HG02571 (cell line): ENCODE measurements around the gene VENTX.

Experiments used
- ATAC-seq: cut with Tn5 transposase; IDR thresholded peaks from one replicate; pipeline ENCODE4 v1.9.1; 2021; ENCODE audit warnings: mild to moderate bottlenecking, moderate library complexity; ENCODE audit not compliant: unreplicated experiment

Gene VENTX, protein sequence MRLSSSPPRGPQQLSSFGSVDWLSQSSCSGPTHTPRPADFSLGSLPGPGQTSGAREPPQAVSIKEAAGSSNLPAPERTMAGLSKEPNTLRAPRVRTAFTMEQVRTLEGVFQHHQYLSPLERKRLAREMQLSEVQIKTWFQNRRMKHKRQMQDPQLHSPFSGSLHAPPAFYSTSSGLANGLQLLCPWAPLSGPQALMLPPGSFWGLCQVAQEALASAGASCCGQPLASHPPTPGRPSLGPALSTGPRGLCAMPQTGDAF

DNA sequence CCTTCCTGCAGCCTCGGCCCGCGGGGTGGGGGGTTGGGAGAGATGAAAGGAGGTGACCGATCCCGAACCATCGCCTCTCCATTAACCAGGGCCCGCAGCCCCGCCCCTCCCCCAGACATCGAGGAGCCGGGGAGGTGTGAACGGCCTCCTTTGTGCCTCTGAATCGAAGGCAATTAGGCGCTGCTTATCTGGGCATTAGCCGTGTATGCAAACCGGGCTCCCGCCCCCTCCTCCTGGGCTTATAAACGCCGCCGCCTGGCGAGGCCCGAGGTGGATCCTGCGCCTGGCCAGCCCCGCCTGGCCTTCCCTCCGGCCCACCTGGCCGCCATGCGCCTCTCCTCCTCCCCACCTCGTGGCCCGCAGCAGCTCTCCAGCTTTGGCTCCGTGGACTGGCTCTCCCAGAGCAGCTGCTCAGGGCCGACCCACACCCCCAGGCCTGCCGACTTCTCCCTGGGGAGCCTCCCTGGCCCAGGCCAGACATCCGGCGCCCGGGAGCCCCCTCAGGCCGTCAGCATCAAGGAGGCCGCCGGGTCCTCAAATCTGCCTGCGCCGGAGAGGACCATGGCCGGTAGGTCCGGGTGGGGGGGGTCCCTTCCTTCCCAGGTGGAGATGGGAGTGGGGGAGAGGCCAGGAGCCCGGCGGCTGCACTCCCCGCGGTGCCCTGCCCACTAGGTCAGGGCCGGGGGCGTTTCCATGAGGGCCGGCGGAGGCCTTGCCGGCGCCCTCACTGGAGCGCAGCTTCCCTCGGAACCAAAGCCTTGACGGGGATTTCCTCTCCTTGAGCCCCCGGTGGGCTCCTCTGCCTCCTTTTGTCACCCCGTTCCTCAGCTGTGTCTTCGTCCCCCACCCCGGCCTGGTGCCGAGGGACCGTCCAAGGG, at the start of gene VENTX:
Gene VENTX (plus strand): TSS at position 268 of the 878 bp plus-strand sequence. CDS start 60 bp downstream, at position 328.
- no peak for ATAC-seq

DNA sequence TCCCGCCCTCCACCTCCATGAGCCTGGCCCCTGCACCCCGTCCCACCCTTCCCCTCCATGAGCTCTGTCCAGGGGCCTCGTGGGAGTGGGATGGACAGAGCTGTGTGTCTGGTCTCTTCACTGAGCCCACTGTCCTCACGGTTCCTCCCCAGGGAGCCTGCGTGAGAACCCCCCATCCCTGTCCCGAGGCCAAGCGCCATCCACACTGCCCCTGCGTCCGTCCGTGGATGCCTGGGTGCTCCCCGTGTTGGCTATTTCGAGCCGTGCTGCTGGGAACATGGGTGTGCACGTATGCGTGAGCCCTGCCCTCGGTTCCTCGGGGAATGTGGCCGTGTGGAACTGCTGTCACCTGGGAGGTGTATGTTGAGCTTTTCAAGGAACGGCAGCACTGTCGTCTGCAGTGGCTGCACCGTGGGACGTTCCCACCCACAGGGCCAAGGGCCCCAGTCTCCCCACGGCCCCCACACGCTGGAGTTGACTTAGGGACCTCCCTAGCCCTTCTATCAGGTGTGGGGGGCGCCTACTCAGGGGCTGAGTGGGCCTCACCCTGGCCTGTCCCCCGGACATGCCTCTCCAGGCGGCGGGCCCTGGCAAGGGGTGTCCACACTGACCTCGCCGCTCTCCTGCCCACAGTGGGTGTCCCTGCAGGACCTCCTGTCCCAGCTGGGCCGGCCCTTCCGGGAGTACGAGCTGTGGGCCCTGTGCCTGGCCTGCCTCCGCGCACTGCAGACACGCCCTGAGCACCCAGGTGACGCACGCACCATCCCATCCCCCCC, 49.6 kb upstream of the VENTX start:
- ATAC-seq: no peak

DNA sequence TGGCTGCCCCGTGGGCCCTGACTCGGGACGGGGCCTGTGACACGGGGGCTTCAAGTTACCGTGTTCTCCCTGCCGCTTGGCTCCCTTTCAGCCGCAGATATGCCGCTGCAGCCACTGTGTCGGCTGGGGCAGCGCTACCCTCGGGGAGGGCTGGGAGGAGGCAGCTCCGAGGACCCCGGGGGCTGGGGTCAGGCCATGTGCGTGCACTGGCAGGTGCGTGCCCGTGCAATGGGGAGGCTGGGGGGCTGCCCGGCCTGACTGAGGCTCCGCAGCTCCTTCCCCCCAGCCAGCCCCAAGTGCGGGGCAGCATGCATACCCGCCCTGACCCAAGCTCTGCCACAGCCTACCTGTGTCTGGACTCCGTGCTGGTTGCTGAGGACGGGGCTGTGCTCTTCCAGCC, 48.4 kb upstream of the VENTX start:
- ATAC-seq: no peak

DNA sequence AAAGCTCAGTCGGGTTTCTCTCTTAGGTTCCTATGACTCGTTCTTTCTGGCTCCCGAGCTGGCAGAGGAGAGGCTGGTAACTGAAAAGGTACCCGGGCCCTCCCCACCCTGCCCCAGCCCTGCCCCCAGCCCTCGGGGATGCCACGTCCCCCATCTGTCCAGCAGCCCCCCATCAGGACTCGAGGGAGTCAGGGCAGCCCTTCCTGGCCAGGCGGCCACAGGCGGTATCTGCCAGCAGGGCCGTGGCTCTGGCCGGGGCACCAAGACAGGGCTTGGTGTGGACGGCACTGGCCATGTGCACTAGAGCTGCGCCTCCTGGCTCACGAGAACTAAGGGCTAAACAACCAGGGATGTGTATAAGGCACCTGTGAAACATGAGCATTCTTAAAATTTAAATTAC, 47.9 kb upstream of the VENTX start:
- no peak for ATAC-seq

DNA sequence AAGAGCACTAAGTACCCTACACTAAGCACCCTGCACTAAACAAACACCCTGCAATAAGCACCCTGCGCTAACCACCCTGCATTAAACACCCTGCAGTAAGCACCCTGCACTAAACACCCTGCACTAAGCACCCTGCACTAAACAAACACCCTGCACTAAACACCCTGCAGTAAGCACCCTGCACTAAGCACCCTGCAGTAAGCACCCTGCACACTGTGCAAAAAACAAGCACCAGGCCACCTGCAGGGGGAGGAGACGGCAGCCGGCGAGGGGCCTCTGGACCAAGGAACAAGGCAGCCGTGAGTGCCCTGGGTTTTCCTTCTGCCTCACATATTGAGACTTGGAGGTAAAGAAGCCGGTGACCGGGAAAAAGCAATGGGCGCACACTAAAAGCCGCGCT, 47.4 kb upstream of the VENTX start:
- ATAC-seq: no peak

DNA sequence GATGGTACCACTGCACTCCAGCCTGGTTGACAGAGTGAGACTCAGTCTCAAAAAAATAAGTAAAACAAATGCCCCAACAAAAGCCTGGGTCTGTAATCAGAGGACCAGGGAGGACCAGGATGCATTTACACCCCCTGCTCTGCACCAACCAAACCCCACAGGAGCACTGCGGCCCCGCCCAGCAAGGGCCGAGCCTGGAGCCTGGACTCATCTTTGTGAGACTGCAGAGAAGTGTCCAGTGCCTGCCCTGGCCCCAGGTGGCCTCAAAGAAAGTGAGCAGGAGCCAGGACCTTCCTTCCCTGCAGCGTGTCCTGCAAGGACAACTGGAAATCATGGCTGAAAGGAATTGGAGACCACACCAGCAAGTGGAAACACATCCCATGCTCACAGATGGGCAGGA, 46.0 kb upstream of the VENTX start:
- ATAC-seq: no peak

DNA sequence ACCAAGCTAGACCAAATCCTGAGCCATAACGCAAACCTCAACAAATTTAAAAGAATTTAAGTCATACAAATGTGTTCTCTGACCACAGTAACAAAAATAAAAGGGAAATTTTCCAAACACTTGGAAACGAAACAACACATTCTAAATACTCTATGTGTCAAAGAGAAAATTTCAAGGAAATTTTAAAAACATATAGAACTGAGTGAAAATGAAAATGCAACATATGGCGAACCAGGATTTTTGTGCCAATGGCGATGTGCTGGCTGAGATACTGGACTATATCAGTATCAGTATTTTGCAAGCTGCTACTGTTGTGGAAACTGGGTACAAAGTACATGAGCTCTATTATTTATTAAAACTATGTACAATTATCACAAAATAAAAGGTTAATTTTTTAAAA, 43.5 kb upstream of the VENTX start:
- ATAC-seq: no peak

DNA sequence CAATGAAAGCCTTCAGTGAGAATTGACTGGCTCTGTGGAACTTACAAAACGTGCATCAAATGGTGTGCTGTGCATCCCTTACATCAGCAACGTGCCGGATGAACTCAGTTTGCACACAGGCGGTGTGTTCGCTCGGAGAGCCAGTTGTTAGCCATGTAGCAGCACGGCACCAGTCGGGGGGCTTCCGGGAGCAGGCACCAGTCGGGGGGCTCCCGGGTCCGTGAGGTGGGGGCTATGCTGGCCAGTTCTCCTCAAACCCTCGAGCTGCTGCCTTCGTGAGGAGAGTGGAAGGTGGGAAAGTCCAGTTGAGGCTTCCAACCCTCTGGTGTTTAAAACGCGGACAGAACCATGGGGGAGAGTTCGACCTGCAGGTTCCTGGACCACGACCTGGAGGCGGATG, 42.6 kb upstream of the VENTX start:
- no peak for ATAC-seq

DNA sequence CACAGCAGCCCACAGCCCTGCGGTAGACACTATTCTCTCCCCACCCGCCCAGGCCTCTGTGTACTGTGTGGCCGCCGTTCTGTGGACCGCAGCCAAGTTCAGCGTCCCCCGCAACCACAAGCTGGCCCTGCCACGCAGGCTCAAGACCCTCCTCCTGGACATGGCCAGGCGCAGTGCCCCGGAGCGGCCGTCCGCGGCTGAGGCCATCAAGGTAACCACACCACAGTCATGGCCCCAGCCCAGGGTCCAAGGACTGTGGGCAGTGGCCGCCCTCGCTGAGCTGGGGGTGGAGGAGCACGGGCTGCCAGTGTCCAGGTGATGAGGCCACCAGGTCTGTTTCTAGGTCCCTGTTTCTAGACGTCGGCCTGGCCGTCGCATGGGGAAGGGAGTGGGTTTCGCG, 42.0 kb upstream of the VENTX start:
- no peak for ATAC-seq

DNA sequence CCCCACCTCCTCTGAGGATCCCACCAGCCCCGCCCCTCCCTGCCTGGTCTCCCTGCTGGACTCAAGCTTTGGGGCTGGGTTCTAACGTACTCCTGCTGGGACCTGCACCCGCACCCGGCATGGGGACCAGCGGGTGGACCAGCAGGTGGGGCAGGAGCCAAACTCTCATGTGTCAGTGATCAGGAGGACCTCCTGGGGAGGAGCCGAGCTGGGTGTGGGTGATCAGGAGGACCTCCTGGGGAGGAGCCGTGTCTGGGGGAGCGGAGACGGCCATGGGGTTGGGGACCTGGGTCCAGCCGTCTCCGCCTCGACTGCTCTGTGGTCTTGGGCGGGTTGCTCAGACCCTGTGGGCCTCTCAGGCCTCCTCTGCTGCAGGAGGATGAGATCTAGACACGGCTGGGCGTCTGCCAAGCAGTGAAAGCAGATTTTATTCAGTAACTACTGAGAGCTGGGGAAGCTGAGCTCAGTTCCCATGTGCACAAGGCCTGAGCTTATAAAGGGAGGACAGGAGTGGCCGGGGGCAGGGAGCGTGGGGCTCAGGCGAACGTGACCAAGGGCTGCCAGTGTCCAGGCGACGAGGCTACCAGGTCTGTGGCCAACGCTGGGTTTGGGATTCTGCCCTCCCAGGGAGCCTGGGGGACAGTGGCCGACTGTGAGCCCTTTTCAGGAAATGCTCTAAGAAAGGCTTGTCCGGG, 41.3 kb upstream of the VENTX start:
- ATAC-seq: no peak

DNA sequence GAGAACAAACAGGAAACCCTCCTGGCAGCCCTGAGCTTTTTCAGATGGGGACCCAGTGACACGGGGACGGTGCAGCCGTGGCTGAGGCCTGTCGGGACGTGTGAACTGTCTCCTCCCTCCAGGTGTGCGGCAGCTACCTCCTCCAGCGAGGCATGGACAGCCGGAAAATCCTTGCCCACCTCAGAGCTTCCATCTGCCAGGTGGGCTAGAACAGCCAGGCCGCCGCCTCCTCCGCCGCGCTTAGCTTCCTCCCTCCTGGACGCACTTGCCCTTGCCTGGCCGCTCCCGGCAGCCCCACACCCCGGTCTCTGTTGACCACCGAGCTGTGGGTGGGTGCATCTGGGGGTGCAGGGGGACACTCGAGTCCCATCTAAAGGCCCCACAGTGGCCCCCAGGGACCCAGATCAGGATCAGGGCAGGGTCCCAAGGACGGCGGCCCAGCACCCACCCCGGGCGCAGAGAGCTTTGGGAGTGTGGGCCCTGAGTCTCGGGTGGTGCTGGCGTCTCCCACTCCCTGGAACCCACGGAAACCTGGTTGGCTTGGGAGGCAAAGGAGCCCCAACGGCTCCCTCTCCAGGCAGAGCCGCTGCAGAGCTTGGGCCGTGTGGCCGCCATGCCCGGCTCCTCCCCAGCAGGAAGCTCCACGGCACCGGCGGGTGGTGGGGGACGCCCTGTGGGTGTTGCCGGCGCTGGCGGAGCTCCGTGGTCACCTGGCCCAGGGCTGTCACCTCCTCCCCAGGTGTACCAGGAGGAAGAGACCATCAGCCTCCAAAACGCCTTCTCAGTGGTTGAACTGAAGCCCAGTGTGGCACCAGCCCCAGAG, 40.5 kb upstream of the VENTX start:
- ATAC-seq: no peak

DNA sequence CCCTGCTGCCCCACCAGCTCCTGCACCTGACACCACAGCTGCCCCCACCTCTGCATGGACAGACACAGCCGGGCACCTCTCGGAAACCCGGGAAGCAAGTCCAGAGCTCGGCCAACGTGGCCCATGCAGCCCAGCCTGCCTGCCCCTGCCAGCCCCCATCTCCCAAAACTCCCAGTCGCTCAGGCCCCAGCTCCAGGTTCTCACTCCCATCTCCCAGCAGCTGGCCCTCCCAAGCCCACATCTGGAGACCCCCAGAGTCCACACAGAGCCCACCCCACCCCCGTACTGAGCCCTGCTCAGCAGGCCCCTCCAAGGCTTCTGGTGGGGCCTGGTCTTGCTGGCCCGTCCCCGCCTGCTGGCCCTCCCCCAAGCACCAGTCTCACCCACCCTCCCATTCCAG, 39.9 kb upstream of the VENTX start:
- ATAC-seq: no peak

DNA sequence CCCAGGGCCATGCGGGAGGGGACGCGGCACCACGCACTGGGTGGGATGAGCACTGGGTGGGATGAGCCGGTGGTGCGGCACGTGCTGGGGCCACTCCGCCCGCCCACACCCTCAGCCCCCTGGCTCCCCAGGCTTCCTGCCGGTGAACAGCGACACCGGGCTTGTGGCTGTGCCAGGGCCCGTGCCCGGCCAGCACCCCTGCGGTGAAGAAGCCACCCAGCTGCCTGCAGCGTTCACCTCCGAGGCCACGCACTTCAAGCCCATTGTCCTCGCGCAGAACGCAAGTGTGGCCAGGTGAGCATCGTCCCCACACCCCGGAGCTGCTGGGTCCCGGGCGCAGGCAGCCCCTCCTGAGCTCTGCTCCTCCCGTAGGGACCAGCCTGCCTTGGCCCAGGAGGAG, 39.4 kb upstream of the VENTX start:
- no peak for ATAC-seq

DNA sequence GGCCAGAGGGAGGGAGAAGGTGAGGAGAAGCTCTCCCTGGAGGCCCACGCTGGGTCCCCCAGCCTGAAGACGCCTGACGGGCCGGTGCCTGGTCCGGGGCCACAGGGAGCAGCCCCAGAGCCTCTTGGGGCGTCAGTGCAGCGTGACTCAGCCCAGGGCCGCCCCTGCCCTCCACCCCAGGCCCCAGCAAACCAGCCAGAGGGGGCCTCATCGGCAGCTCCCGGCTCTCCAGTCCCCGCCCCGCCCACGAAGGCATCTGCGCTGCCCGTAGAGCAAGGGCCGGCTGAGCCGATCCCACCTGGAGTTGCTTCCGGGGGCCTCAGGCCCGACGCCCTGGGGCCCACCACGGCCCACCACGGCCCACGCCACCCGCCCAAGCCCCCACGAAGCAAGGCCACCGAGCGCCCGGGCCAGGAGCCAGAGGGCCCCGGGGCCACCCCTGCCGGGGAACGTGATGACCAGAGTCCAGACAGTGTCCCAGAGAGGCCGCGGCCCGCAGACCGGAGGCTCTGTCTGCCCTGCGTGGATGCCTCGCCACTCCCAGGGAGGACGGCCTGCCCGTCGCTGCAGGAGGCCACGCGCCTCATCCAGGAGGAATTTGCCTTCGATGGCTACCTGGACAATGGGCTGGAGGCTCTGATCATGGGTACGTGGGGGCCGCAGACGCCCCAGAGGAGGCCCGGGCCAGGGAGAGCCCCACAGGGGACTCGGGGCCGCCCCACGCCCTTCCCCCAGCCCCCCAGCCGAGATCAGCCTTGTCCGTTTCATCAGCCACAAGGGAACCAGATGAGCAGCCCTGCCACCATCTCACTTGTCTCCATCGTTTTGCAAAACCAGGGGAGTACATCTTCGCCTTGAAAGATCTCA, 38.8 kb upstream of the VENTX start:
- ATAC-seq: no peak

DNA sequence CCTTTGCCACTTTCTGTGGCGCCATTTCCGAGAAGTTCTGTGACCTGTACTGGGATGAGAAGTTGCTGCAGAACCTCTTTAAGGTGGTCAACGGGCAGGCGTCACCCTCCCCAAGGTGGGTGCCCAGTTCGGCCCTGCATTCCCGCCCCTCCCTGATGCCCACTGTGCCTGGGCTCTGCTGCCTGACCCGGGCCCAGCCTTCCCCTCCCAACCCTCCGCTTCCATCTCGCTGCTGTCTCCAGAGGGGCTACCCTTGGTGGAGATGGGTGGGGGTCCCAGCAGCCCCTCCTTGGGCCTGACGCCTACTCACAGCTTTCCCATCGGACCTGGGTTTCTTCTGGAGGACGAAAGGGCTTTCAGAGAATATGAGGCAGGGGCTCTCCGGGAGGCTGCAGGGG, 38.2 kb upstream of the VENTX start:
- ATAC-seq: no peak

DNA sequence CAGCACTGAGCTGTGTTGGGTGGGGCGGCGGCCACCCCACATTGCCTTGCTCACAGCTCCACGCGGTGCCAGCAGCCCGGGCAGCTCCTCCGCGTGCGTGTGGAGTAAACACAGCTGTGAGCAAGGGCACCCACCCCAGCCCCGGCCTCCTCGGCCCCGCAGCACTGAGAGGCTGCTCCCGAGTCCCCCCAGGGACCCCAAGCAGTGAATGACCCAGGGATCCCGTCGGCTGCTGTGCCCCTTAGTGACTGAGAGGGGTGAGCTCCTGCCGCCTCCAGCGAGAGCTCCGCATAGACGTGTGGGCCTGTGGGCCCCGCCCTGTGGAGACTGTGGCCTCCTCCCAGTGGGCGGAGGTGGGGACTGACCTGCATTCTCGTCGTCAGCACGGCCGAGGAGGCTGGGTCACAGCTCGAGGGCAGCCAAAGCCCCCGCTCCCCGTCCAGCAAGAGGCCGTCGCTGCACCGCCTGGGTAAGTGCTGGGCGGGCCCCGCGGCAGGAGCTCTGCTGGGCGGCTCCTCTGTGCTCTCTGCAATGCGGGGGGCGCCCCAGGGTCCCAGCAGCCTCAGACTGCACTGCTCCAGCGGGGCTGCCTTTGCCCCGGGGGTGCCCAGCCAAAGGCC, 37.6 kb upstream of the VENTX start:
- ATAC-seq: no peak

DNA sequence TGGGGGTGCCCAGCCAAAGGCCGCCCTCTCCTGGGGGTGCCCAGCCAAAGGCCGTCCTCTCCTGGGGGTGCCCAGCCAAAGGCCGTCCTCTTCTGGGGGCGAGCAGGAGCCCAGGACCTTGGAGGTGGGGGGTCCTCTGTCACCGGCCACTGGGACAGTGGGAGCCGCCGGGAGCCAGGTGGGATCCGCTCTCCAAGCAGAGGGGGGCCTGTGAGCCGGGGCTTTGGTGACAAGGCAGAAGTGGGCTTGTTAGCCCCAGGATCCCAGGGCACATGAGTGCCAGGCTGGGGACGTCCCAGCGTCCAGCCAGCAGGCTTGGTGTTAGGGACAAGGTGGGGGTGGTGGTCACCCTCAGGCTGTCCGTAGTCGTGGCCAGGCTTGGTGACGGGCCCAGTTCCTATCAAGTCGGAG, 37.0 kb upstream of the VENTX start:
- ATAC-seq: no peak

DNA sequence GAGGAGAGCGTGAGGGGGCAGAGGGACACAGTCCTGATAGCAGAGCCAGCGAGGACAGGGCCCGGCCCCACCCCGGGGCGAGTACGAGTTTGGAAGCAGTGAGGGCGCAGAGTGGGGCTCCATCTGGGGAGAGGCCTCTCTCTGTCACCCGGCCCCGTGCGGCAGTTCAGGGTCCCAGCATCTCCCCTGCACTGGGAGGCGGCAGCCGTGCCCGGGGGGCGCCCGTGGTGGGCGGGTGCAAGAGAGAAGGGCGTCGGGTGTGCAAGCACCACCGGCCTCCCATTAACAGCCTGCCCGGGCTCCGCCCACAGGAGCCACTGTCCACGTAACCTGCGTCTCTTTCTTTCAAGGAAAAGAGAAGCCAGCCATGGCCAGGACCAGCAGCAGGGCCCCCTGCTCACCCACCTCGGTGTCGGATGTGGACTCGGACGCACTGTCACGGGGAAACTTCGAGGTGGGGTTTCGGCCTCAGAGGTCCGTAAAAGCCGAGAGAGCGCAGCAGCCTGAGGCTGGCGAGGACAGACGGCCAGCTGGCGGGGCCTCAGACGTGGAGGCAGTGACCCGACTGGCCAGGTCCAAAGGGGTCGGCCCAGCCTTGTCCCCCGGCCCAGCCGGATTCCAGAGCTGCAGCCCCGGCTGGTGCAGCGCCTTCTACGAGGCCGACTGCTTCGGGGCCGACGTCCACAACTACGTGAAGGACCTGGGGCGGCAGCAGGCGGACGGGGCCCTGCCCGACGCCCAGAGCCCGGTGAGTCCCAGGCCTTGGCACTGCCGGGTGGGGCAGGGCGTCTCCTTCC, 36.3 kb upstream of the VENTX start:
- ATAC-seq: no peak
